Fibroblast of lung (primary cell): ENCODE data around the gene C12orf42.

Experiments used
- EZH2 ChIP-seq: IDR thresholded peaks from 2 replicates; pipeline ENCODE4 v1.5.1; 2012; ENCODE audit warnings: low read length, control low read depth, mild to moderate bottlenecking; ENCODE audit errors: missing control alignments
- TF ChIP-seq, protein P1 (sequence below), 2 donors: IDR thresholded peaks in 1 of 2; conservative IDR thresholded peaks in 1 of 2; 1 replicate in 1 of 2; 2 replicates in 1 of 2; pipeline ENCODE4 v1.5.1; 2011 to 2012; ENCODE audit warnings: low read length in 2 of 2, control low read depth in 1 of 2, inconsistent platforms in 1 of 2, low read depth in 1 of 2, mild to moderate bottlenecking in 1 of 2

DNA sequence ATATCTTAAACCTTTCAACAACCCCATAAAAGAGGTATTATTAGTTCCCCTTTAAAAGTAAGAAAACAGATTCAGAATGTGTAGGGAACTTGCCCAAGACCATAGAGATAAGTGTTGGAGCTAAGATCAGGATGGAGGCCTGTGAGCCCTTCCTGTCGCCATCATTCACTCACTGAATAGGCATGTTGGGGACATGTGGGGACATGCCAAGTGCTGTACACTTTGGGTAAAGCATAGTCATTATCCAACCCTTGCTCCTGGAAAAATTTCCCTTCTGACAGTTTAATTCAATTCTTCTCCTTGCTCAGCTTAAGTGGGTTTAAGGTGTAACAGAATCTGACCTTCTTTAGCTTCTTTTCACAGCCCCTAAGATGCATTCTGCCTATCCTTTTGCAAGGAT lies 28.0 kb upstream of the C12orf42 start:
- TF ChIP-seq, protein P1, sequence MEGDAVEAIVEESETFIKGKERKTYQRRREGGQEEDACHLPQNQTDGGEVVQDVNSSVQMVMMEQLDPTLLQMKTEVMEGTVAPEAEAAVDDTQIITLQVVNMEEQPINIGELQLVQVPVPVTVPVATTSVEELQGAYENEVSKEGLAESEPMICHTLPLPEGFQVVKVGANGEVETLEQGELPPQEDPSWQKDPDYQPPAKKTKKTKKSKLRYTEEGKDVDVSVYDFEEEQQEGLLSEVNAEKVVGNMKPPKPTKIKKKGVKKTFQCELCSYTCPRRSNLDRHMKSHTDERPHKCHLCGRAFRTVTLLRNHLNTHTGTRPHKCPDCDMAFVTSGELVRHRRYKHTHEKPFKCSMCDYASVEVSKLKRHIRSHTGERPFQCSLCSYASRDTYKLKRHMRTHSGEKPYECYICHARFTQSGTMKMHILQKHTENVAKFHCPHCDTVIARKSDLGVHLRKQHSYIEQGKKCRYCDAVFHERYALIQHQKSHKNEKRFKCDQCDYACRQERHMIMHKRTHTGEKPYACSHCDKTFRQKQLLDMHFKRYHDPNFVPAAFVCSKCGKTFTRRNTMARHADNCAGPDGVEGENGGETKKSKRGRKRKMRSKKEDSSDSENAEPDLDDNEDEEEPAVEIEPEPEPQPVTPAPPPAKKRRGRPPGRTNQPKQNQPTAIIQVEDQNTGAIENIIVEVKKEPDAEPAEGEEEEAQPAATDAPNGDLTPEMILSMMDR (conservative IDR thresholded peaks at IDR 0.05 in 1 of 2, IDR thresholded peaks at IDR 0.05 in 1 of 2; ENCODE audit: low read depth in 1 of 2, low read length in 2 of 2), result no peak
- no peak for TF ChIP-seq EZH2
